ENCODE measurements around the gene S100A16.

DNA sequence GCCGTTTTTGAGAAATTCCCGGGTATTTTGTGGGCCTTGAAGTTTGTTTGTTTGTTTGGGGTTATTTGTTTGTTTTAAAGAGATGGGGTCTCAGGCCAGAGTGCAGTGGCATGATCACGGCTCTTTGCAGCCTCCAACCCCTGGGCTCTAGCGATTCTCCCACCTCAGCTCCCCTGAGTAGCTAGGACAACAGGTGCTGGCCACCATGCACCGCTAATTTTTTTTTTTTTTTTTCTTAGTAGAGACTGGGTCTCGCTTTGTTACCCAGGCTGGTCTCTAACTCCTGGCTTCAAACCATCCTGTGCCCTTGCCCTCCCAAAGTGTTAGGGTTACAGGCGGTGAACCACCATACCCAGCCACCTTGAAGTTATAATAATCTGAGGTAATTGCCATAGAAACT, 22.9 kb upstream of the S100A16 start:
- TF ChIP-seq, protein P1, sequence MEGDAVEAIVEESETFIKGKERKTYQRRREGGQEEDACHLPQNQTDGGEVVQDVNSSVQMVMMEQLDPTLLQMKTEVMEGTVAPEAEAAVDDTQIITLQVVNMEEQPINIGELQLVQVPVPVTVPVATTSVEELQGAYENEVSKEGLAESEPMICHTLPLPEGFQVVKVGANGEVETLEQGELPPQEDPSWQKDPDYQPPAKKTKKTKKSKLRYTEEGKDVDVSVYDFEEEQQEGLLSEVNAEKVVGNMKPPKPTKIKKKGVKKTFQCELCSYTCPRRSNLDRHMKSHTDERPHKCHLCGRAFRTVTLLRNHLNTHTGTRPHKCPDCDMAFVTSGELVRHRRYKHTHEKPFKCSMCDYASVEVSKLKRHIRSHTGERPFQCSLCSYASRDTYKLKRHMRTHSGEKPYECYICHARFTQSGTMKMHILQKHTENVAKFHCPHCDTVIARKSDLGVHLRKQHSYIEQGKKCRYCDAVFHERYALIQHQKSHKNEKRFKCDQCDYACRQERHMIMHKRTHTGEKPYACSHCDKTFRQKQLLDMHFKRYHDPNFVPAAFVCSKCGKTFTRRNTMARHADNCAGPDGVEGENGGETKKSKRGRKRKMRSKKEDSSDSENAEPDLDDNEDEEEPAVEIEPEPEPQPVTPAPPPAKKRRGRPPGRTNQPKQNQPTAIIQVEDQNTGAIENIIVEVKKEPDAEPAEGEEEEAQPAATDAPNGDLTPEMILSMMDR (conservative IDR thresholded peaks at IDR 0.05; ENCODE audit: low read length), result no peak
- TF ChIP-seq EZH2phosphoT487 (IDR thresholded peaks at IDR 0.05; ENCODE audit: borderline replicate concordance, low read depth, low read length), result no peak
